Neural crest cell (in vitro differentiated cells): ENCODE data around the gene TSR3. TPM values are rescaled to one million over a fixed set of nuclear protein-coding genes. Genes with fewer than 3 reads are reported as not detected.

ENCODE experiments used
- DNase-seq: peaks from one replicate; pipeline ENCODE4 v3.0.0; 2021; ENCODE audit warnings: low read depth, mixed read lengths, low spot score
- H3K27ac Mint-ChIP-seq: one replicate; pipeline ENCODE4 v1.8.0; 2021; ENCODE audit warnings: mild to moderate bottlenecking, mixed read lengths; ENCODE audit not compliant: unreplicated experiment
- H3K27me3 Mint-ChIP-seq: 2 replicates; pipeline ENCODE4 v1.8.0; 2021; ENCODE audit warnings: low read depth, mild to moderate bottlenecking, mixed read lengths
- H3K36me3 Mint-ChIP-seq: 2 replicates; pipeline ENCODE4 v1.8.0; 2021; ENCODE audit warnings: low read depth, mild to moderate bottlenecking, mixed read lengths
- H3K4me1 Mint-ChIP-seq: 2 replicates; pipeline ENCODE4 v1.8.0; 2021; ENCODE audit warnings: mixed read lengths
- H3K4me3 Mint-ChIP-seq: one replicate; pipeline ENCODE4 v1.8.0; 2021; ENCODE audit warnings: mild to moderate bottlenecking, mixed read lengths
- H3K9me3 Mint-ChIP-seq: 2 replicates; pipeline ENCODE4 v1.8.0; 2021; ENCODE audit warnings: mixed read lengths
- CTCF ChIP-seq: fragments of 200-600 bp; sonication (generic); conservative IDR thresholded peaks from 2 replicates; pipeline ENCODE4 v1.5.0; 2021; ENCODE audit warnings: antibody characterized with exemption, mild to moderate bottlenecking
- total RNA-seq: library from RNA; stranded (reverse); gene quantifications from 2 replicates; pipeline ENCODE4 v1.2.1, GENCODE V29; 2021

The TSR3 gene
- total RNA-seq, 1 donor from 2014 or later, result 66.2 TPM

GRCh38 chr16:1326391-1326790 lies 25.3 kb downstream of the TSR3 start:
- Mint-ChIP-seq H3K9me3 (no peaks in the 10 kb centered on the region), H3K27ac (no peak overlapping the region), H3K4me3 (peak overlapping the region; percentile 58), H3K27me3 (peaks cover 19% of the 10 kb centered on the region), H3K4me1 (peaks cover 7% of the 10 kb centered on the region), H3K36me3 (peaks cover 10% of the 10 kb centered on the region)
- TF ChIP-seq CTCF, result no peak
- DNase-seq, result no peak

- Mint-ChIP-seq H3K4me1 (peaks cover 5% of the 10 kb centered on the region), H3K4me3 (peak overlapping the region; percentile 44), H3K9me3 (no peaks in the 10 kb centered on the region), H3K36me3 (peaks cover 10% of the 10 kb centered on the region), H3K27me3 (peaks cover 14% of the 10 kb centered on the region), H3K27ac (no peak overlapping the region)
- DNase-seq, result no peak
- TF ChIP-seq CTCF, result no peak
Observed at GRCh38 chr16:1325673-1326371, 25.9 kb downstream of the TSR3 start.

DNA sequence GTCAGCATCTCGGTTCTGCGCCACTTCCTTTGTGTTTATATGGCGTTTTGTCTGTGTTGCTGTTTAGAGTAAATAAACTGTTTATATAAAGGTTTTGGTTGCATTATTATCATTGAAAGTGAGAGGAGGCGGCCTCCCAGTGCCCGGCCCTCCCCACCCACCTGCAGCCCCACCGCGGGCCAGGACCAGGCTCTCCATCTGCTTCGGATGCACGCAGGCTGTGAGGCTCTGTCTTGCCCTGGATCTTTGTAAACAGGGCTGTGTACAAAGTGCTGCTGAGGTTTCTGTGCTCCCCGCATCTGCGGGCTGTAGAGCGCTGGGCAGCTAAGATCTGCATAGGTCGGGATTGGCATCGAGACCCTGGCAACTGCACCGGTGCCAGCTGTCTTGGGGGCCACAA lies 26.4 kb downstream of the TSR3 start:
- peaks cover 10% of the 10 kb centered on the region for H3K36me3 Mint-ChIP-seq
- peaks cover 11% of the 10 kb centered on the region for H3K27me3 Mint-ChIP-seq
- DNase-seq, result no peak
- no peak overlapping the region for H3K27ac Mint-ChIP-seq
- H3K4me3 Mint-ChIP-seq, result peak overlapping the region; percentile 44
- no peaks in the 10 kb centered on the region for H3K9me3 Mint-ChIP-seq
- peaks cover 5% of the 10 kb centered on the region for H3K4me1 Mint-ChIP-seq
- no peak for TF ChIP-seq CTCF

DNA sequence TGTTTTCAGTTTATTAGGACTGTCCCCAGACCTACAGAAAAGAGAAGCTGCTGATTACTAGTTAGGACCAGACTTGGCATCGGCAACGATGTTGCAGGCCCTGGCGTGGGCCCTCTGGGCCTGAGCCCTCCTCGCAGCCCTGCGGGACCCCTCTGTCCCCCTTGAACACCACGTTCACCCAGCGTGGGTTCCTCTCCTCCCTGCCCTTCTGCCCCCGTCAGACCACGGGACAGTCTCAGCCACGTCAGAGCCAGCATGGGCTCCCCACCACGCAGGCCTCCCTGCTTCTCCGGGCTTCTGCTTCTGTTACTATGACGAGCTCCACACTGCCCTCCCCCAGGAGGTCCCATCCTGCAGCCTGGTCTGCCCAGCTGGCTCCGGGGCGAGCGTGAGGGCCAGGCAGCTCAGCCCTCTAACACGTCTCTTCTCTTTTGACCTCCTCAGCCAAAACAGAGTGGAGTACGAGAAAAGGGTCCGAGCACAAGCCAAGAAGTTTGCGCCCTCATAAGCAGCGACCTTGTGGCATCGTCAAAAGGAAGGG lies 27.3 kb downstream of the TSR3 start:
- TF ChIP-seq CTCF, result no peak
- DNase-seq, result no peak
- no peak overlapping the region for H3K27ac Mint-ChIP-seq
- H3K4me1 Mint-ChIP-seq, result peaks cover 5% of the 10 kb centered on the region
- peaks cover 8% of the 10 kb centered on the region for H3K27me3 Mint-ChIP-seq
- no peaks in the 10 kb centered on the region for H3K9me3 Mint-ChIP-seq
- H3K4me3 Mint-ChIP-seq, result peak overlapping the region; percentile 19
- H3K36me3 Mint-ChIP-seq, result peaks cover 12% of the 10 kb centered on the region

- Mint-ChIP-seq H3K36me3 (peaks cover 13% of the 10 kb centered on the region), H3K4me3 (peak overlapping the region; percentile 19), H3K27me3 (peaks cover 4% of the 10 kb centered on the region), H3K9me3 (no peaks in the 10 kb centered on the region), H3K4me1 (peaks cover 5% of the 10 kb centered on the region), H3K27ac (no peak overlapping the region)
- DNase-seq, result no peak
- no peak for TF ChIP-seq CTCF
Observed at GRCh38 chr16:1323296-1324239, 28.1 kb downstream of the TSR3 start.
